OCI-M2 (cell line): ENCODE measurements around the gene MYZAP.
A peak's percentile ranks its signal among the peaks of the same experiment; 100 is the strongest.

Experiments used
- DNase-seq: peaks from one replicate; lab custom pipeline; 2025; ENCODE audit not compliant: unreplicated experiment; lab: John Stamatoyannopoulos, UW

The MYZAP gene

DNA sequence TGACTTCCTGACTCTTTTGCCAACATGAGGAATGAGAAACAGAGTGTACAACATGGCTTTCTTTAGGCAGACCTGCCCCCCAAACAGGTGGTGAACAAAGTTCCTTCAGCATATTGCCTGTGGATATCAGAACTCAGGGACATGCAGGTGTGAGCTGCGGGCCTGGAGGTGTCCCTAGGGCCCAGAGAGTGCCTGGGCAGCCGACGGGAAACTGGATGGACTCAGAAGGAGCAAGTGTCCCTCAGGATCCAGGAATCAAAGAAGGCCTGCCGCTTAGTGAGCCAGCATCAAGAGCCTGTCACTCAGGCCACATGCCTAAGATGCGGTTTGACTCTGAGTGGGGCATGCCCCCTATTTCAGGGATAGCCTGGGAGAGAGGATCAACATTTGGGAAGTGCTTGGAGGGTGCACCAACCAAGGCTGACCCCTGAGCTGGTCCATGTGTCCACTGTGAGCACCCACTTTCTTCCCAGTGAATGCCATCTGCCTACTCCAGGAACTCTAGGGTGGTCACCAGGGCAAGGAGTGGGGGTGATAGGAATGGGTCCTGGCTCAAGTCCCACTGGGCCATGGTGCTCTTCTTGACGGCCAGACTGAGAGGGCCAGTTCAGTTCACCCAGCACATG is 98.8 kb downstream of the MYZAP start:
- no peak for DNase-seq

- no peak for DNase-seq
These were observed 99.4 kb downstream of the MYZAP start for GRCh38 chr15:57691082-57691481.

DNA sequence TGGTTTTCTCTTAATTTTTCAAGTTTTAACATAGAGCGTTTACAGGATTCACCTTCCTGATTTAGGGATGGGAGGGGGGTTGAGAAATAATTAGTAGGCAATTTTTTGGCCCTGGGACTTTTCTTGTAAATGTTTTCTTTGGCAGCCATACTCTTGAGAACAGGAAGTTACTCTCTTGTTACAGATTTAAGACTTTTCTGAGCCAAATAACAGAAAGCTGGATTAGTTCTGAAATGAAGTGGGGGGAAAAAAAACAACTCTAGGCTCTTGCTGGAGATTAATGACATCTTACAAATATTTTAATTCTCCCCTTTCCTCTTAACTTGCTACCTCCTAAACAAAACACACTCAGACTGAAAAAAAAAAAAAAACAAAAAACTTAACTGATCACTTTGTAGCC is 101.0 kb downstream of the MYZAP start:
- DNase-seq: no peak

- DNase-seq: no peak
These were observed 102.6 kb downstream of the MYZAP start for GRCh38 chr15:57694279-57694678.

GRCh38 chr15:57696146-57696545 is 104.4 kb downstream of the MYZAP start:
- DNase-seq: no peak

DNA sequence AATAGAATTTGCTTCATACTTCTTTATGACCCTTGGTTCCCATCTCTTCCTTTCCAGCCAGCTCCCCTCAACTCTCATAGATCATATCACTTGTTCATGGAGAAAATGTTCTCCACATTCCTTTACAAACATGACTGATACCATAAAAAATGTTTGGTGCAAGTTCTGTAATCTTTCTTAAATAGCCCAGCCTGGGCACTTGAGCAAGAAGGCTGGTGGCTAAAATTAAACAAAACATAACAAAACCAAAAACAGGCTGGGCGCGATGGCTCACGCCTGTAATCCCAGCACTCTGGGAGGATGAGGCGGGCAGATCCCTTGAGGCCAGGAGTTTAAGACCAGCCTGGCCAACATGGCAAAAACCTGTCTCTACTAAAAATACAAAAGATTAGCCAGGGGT is 105.9 kb downstream of the MYZAP start:
- DNase-seq: no peak

- no peak for DNase-seq
These were observed 106.5 kb downstream of the MYZAP start for GRCh38 chr15:57698243-57698642.

DNA sequence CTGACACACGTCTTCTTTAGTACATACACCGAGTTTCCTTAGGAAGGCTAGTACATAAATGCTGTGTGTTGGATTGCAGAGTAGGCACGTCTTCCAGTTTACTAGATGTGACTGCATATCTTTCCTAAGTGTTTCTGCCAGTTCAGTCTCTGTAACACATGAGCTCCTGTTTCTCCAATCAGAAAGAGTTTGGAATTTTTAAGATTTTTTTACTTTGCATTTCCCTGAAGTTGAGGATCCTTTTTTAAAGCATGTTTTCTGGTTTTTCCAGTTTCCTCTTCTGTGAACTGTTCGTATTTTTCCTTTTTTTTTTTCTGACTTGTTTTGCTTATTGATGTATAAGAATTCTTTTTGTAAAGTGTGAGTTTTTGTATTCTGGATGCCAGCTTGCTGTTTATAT is 107.3 kb downstream of the MYZAP start:
- DNase-seq: no peak

DNA sequence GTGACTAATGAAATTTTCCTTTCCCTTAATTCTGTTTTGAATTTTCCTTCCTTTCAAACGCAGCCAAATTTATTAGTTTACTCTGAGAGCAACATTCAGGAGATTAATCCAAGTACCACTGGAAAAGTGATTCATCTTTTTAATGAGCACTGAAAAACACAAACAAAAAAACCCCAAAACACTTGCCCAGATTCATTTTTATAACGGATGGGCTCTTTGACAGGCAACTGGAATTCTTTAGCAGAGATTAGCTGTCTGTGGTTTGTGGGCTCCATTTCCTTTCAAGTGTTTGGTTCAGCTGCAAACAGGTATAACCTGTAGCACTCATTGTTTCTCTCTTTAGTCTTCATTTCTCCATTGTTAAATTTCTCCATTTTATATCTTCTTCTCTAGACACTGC is 111.7 kb downstream of the MYZAP start:
- no peak for DNase-seq

- no peak for DNase-seq
These were observed 112.7 kb downstream of the MYZAP start for GRCh38 chr15:57704441-57704840.

DNA sequence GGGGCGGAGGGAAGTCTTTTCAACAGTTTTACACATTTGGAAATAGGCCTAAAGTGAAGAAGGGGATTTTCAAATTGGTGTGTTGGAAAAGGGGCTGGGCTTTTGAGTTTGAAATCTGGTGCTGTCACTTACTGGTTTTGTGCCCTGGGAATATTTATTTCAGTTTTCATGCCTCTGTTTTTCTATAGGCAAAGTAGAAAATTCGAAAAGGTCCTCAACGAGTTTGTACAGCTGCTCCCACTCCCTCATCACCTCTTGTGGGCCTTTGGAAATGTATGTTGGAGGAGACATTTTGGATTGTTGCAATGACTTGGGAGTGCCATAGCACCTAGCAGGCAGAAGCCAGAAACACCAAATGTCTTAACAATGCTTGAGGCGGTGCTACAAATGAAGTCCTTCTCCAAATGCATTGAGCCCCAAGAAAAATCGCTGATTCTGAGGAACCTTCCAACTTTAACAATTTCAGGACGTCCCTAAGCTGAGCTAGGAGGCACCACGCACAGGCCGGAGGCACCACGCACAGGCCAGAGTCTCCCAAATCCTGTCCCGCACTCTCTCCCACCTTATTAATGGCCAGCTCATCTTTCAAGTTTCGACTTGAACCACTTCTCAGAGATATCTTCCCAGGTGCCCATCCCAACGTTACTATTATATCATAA is 114.2 kb downstream of the MYZAP start:
- no peak for DNase-seq

GRCh38 chr15:57706405-57707209 is 114.9 kb downstream of the MYZAP start, which contains the start of gene POLR2M:
POLR2M (plus strand) TSS chr15:57706714; CDS start chr15:57706843, 129 bp downstream.
- peak; percentile 41 for DNase-seq

- DNase-seq: no peak
These were observed 116.3 kb downstream of the MYZAP start for GRCh38 chr15:57708047-57708446.

- no peak for DNase-seq
These were observed 126.6 kb downstream of the MYZAP start for GRCh38 chr15:57718309-57718708.

DNA sequence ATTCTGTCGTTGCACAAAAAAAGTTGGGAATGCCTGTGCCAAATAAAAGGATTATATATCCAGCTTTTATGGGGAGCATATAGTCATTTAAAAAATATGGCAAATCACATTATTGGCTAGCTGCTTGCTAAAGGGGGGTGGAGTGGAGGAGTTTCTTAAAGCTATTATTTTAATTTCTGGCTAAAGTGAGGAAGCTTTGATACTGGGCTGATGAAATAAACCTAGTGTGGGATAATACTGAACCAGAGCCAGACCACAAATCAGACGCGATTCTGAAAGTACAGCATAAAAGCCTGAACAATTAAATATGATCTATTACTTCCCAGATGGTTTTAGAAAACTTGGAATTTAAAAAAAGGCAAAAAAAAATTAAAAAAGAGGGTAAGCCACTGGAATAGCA is 129.2 kb downstream of the MYZAP start:
- no peak for DNase-seq

DNA sequence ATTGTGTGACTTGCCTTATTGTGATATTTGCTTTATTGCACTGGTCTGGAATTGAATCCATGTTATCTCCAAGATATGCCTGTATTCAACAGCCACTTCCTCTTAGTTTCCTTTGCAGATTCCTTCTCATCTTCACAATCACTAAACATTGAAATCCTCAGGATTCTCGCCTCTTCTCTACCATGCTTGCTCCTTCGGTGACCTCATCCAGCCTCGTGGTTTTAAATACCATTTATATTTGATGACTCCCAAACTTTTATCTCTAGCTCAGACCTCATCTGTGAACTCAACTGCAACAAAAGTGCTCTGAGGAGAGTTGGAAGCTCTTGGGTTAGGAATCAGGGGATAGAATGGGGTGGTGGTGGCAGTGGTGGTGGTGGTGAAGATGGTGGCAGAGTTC is 134.7 kb downstream of the MYZAP start:
- no peak for DNase-seq

DNA sequence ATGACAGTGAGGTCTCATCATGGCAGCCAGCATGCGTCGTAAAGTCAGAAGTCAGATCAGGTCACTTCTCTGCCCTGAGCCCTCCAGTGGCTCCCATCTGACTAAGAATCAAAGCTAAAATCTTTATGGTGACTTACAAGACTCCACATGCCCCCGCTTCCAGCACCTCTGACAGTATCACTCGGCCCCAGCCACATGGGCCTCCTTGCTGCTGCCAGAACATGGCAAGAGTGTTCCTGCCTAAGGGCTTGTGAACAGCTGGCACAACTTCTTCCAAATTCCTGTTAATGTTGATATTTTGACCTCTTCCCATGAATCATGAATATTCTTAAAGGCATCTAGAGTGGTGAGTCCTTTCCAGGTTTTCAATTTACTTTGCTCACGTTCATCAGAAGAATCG is 135.3 kb downstream of the MYZAP start:
- no peak for DNase-seq

DNA sequence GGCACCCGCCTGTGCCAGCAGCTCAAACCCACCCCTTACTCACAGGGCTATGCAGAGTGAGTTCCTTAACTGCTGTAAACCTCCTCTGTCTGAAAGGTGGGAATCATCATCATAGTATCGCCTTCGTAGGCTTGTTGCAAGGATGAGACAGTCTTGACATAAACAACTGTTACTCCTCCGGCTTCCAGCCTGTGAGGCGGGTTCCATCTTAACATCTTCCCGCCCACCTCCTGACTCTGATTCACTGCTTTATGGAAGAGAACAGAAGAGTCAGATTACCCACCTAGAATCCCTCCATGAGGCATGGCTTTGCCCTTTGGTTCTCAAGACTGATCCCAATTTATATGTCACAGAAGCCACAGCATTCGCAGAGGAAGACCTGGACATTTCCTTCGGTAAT is 136.7 kb downstream of the MYZAP start:
- DNase-seq: no peak

DNA sequence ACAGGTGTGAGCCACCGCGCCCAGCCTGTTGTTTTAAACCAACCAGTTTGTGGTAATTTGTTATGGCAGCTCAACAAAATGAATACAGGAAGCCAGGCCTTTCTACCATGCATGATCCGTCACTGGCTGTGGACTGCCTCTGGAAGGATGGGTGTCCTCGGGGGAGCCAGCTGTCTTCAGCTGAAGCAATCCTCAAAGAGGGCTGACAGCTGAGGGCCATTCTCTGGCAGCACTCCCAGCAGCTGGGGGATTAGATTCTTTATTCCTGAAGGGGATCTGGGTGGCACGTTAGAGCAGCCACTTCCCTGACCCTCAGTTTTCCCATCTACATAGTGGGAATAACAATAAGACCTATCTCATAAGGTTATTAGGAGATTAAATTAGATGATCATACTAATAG is 139.2 kb downstream of the MYZAP start:
- no peak for DNase-seq

GRCh38 chr15:57731530-57732103 is 139.9 kb downstream of the MYZAP start:
- DNase-seq: no peak

- peak; percentile 5 for DNase-seq
These were observed 141.0 kb downstream of the MYZAP start for GRCh38 chr15:57732526-57733331.
